ENCODE results near the gene ESYT2.

DNA sequence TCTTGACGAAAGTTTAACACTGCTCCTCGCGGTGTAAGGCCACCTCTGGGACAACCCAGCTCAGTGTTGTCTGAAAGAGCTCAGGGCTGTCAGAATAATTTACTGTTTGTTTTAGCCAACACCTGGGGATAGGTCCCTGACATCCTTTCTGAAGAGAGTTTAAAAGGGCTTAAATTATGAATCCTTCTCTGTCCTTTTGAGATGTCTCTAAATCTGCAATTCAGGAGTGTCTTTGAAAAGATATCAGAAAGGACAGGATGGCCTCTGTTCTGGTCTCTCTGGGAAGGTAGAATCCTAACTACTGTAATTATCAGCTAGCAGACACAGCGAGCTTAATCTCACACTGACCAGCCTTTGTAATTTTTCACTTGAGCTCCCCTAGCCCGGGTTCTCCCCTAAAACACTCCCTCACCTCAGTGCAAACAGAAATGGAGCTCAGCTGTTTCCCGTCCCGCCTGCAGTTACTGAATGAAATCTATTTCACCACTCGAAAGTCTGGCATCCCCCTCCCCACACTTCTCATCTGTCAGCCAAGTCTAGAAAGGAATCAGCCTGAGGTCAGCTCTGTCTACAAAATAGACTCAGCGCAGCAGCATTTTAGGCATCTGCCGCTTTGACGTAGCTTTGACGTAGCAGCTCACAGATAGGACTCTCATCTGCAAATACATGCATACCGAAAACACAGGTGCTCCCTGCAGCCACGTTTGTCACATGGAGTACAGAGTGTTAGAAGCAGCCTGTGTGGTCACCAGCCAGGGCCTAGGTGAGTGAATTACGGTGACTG is 31.9 kb upstream of the ESYT2 start:
- TF ChIP-seq, protein P1, sequence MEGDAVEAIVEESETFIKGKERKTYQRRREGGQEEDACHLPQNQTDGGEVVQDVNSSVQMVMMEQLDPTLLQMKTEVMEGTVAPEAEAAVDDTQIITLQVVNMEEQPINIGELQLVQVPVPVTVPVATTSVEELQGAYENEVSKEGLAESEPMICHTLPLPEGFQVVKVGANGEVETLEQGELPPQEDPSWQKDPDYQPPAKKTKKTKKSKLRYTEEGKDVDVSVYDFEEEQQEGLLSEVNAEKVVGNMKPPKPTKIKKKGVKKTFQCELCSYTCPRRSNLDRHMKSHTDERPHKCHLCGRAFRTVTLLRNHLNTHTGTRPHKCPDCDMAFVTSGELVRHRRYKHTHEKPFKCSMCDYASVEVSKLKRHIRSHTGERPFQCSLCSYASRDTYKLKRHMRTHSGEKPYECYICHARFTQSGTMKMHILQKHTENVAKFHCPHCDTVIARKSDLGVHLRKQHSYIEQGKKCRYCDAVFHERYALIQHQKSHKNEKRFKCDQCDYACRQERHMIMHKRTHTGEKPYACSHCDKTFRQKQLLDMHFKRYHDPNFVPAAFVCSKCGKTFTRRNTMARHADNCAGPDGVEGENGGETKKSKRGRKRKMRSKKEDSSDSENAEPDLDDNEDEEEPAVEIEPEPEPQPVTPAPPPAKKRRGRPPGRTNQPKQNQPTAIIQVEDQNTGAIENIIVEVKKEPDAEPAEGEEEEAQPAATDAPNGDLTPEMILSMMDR (IDR thresholded peaks at IDR 0.05): no peak
- no peak for TF ChIP-seq EP300 (IDR thresholded peaks at IDR 0.05; ENCODE audit: borderline replicate concordance in 1 of 2, low read depth in 1 of 2, low read length in 1 of 2)
- no peak for TF ChIP-seq POLR2AphosphoS5 (IDR thresholded peaks at IDR 0.05; ENCODE audit: low read depth, low read length)
- no peak for TF ChIP-seq GABPA (IDR thresholded peaks at IDR 0.05; ENCODE audit: low read depth)

Measured in SK-N-SH (cell line).